GM21381 (cell line): ENCODE measurements around the gene PARG.
"Not testable (repeated sequence)": the region's sequence is repeated elsewhere in the genome, so short reads cannot be mapped to it uniquely, and the experiment has no call there.

Experiments
- ATAC-seq: cut with Tn5 transposase; IDR thresholded peaks from one replicate; pipeline ENCODE4 v1.9.1; 2021; ENCODE audit warnings: mild to moderate bottlenecking, moderate library complexity; ENCODE audit not compliant: unreplicated experiment

Gene PARG

DNA sequence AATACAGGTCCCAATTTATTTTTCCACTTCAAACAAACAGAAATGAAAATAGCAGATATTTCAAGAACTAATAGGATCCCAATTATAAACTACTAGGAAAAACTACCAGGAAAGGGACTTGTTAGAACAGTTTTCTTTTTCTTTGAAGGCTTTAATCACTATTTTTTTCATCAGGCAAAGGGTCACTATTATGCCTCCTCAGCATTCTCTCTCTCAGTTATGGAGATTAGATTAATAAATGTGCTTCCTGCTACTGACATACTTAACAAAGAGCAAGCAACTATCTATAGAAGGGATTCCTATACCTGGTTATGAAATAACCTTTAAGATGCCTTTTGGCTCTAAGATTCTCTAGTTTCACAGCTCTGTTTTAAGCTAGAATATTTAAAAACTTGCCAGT lies 108.7 kb downstream of the PARG start:
- ATAC-seq, result no peak

DNA sequence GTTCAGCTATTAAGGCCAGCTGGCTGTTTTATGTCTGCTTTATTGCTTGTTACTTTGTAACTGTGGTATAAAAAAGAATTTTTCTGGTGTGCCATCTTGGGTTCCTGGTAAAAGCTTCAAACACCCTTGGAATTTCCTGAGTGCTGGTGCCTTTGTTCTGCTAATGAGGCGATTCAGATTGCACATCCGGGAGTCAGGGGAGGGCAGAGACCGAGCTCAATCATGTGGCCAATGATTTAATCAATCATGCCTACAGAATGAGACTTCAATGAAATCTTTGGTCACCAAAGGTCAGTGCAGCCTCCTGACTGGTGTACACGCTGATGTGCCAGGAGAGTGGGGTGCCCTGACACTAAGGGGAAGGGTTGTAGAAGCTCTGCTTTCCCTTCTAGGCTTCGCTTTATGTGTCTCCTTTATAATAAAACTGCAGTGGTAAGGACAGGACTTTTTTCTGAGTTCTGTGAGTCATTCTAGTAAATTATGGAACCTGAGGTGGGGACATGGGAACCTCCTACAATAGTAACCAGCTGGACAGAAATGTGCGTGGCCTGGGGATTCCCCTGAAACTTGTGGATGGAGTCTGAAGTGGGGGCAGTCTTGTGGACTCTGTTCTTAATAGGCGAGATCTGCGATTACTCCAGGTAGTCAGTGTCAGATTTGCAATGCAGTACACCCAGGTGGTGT lies 110.3 kb downstream of the PARG start:
- no peak for ATAC-seq

DNA sequence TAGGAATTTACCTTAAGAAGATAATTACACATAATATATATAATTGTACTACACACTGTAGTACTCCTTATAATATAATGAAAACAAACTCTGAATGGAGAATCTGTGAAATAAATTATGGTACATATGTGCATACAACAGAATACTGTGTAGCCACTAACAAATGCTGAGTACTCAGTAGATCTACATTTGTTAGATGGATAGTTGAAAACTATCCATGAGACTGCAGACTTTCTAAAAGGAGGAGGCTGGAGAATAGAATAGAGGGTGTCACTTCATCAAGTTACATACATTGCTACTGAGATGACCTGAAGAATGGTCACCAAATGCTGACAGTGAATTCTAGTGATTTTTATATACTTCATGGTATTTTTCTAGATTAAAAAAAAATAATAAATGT lies 111.0 kb downstream of the PARG start:
- ATAC-seq, result no peak

DNA sequence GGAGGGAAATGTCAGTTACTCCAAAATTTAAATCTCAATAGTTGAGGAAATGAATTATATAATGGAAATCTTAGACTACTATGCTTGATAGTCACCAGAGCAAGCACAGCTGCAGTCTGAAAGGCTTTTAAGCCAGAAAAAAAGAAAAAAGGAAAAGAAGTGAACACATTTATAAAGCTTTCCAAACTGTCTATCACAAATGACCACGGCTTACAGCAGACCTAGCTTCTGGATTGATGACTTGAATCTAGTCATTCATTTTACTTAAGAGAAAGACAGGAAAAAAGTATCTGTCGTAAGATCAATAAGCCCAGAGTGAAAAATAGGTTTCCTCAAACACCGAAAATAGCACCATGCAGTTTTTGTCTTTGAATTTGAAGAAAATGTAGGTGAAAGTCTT lies 111.8 kb downstream of the PARG start:
- no peak for ATAC-seq

DNA sequence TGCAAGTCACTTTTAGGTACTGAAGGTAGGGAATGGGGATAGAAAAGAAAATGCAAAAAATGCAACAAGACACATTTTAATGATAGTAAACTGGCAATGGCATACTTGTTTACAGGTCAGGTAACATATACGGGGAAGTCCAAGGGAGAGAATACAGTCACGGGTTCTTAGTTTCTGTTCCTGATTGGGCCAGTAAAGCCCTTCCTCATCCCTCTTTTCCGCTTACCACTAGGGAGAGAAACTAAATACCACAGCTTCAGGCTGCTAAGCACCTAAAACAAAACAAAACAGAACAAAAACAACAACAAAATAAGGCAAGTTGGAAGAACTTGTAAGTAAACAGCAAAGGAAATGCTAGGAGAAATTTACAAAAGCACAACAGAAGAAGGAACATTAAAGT lies 114.5 kb downstream of the PARG start:
- ATAC-seq, result no peak

DNA sequence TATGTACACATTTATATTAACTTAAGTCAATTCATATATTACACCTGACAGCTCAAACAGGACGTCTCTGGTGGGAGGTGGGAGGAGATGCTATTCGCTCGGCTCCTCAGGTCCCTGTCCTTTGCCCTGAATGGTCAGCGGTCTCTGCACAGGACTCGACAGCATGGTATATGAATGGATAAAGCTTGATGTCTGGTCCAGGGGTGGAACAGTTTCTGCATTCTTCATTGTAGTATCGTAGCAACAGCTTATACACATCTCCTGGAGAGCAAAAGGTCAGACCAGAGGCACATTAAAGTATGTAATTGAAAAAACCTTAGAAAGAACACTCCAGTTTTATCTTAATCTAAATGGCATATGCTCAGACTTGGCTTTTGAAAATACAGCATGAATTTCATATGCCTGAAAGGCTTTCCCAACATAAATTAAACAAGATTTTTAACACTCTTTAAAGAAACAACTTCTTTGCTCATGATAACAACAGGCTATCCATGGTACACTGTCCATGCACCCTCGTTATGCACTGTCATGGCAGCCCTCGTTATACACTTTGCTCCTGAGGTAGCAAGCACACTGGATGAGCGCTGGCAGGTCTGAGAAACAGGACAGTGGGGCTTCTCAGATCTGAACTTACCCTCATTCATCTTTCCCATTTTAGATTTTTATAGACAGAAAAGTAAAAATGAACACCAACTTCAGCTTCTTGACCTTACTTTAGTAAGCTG lies 122.4 kb downstream of the PARG start:
- no peak for ATAC-seq

DNA sequence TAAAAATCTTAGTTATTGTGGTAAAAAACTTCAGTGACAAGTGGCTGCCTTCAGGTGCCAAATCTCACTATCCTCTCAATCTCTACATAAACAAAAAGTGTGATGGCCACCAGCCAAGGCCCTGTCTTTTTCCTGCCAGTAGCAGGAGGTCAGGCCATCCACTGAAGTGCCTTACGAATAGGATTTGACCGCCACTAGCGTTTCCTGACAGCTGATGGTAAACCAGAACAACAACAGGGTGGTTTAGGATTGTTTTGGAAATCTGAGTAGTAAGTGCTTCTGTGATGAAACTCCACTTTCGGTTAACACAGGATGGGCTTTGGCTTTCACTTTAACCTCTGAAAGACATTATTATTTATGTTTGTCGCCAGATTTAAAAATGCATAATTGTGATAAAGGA lies 124.0 kb downstream of the PARG start:
- ATAC-seq, result no peak

DNA sequence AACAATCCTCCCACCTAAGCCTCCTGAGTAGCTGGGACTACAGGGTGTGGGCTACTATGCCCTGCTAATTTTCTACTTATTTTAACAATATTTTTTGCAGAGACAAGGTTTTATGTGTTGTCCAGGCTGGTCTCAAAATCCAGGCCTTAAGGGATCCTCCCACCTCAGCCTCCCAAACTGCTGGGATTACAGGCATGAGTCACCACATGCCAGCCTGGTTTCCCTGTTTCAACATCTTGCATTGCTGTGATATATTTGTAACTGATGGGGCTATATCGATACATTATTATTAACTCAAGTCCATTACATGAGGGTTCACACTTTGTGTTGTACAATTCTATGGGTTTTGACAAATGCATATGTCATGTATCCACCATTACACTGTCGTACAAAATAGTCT lies 137.8 kb downstream of the PARG start:
- no peak for ATAC-seq

DNA sequence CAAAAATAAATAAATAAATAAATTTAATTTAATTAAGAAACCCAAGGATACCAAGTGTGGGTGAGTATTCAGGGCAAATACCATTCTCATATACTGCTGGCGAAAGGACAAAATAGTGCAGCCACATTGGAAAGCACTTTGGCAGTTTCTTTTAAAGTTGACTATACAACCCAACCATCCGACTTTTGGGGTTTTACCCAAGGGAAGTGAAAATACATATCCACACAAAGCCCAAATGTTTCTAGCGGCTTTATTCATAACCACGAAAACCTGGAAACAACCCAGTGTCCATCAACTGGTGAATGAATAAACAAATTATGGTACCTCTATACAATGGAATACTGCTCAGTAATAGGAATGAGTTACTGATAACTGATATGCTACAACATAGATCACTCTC lies 143.6 kb downstream of the PARG start:
- no peak for ATAC-seq

DNA sequence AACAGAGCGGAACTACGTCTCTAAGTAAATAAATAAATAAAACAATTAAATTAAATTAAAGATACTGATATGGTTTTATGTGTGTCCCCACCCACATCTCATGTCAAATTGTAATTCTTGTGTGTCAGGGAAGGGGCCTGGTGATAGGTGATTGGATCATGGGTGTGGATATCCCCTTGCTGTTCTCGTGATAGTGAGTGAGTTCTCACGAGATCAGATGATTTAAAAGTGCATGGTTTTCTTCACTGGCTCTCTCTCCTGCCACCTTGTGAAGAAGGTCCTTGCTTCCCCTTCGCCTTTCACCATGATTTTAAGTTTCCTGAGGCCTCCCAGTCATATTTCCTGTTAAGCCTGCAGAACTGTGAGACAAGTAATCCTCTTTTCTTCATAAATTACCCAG lies 150.7 kb downstream of the PARG start:
- ATAC-seq, result no peak

DNA sequence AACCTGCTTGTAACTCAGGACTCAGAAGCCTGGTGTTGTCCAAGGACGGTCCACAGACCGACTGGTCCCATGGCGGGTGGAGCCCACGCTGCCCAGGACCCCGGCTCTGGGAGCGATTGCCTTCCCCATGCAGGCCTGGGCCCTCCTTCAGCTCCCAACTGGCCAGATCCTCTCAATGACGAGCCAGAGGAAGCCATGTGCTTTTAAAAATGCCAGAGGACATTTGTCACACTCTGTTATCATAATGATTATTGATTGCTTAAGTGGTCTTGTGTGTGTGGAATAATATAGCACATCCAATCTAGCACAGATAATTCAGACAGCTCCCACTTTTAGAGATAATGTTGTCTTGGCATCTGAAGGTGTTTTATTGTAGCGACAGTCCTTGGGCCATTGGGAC lies 157.1 kb downstream of the PARG start:
- ATAC-seq, result no peak

DNA sequence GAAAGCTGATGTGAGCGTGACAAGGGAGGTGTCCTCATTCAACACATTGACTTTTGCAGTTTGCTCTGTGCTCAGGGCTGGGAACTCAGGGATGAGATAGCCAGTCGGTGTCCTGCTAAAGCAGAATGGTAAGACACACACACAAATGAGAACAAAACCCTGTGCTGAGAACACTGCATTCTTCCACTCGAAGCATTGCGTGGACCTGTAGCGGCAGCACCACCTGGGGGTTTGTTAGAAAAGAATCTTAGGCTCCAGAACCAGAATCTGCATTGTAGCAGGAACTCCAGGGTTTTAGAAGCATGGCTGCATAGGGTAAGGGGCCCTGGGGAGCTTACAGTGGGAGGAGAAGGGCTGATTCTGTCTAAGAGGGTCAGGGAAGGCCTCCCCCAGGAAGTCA lies 158.2 kb downstream of the PARG start:
- no peak for ATAC-seq

DNA sequence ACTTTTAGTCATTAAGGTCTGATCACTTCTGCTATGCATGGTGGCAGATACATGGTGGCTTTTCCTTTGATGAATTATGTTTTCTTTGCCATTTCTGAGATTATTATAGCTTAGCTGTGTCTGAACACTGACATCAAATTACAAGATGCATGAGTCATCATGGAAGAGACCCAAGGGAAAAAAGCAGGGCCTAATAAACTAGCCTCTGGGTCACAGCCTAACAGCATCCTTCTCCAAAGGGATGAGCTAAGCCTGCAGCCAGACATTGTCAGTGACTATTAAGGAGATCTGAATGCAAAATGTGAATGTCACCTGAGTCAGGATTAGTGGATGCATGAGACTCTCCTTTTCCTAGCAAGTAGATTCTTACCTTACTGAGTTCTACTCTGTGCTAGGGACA lies 160.6 kb downstream of the PARG start:
- ATAC-seq, result no peak

DNA sequence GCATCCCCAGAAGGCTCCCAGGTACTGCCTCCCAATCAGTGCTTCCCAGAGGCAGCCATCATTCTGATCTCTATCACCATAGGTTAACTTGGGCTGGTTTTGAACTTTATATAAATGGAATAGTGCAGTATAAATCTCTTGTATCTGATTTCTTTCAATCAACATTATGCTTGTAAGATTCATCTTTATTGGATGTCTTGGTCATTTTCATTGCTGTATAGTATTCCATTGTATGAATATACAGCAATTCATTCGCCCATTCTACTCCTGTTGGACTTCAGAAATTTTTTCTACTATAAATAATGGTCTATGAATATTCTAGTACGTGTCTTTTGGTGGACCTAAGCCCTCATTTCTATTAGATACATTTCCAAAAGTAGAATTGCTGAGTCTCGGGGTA lies 163.6 kb downstream of the PARG start:
- no peak for ATAC-seq

DNA sequence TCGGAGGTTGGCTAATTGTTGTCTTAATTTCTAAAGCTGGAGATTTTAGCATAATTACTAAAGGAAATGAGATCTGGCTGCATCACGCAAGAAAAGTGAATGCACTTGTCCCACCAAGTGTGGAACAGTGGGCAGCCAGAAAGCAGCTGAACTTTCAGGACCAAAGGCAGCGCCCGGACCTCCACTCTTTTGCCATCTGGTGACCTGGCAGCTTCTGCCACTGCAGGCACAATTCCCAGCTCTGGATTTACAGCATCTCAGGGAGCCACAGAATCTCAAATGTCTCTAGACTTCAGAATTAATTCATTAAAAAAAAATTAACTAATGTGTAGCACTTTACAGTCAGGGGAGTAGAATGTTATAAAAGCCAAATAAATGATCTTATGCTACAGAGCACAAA lies 165.0 kb downstream of the PARG start:
- ATAC-seq, result no peak

DNA sequence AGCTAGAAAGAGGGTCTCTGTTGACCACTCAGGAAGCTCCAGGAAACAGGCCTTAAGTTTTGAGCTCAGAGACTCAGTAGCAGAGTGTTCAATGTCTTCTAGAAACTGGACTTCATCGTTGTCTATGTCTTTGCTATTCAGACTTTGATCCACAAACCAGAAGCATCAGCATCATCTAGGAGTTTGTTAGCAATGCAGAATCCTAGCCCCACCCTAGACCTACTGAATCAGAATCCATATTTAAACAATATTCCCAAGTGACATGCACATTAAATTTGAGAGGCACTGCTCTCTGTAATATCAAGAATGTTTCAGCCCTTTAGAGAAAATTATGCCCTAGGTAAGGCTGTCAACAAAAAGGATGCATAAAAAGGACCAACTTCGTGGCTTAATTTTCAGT lies 166.8 kb downstream of the PARG start:
- no peak for ATAC-seq

DNA sequence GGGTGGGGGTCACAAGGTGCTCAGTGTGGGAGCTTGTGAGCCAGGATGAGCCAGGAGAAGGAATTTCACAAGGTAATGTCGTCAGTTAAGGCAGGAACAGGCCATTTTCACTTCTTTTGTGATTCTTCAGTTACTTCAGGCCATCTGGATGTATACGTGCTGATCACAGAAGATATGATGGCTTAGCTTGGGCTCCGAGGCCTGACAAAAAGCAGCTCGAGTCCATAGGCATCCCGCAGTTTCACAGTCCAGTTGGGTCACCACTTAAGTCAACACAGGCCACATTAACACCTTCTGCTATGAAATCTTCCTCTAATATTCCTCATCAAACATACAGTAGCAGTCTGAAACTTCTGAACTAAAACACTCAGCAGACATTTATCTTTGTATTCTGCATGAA lies 168.9 kb downstream of the PARG start:
- ATAC-seq, result not testable (repeated sequence)

DNA sequence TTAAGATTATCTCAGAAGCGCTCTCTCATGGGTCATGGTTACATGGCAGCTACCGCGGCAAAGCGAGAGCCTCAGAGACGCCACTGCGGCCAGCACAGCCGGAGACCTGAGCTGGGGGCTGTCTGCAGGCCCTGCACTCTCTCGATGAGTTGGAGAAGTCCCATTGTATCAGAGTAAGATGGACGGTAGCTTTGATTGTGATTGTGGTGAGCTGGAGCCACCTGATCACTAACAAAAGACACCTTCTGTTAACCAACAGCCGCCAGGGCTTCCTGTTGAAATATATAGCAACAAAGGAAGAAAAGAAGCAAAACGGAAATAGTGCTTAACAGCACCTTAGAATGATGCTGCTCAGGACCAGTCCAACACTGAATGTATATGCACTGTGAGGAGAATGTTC lies 170.8 kb downstream of the PARG start:
- ATAC-seq, result not testable (repeated sequence)

DNA sequence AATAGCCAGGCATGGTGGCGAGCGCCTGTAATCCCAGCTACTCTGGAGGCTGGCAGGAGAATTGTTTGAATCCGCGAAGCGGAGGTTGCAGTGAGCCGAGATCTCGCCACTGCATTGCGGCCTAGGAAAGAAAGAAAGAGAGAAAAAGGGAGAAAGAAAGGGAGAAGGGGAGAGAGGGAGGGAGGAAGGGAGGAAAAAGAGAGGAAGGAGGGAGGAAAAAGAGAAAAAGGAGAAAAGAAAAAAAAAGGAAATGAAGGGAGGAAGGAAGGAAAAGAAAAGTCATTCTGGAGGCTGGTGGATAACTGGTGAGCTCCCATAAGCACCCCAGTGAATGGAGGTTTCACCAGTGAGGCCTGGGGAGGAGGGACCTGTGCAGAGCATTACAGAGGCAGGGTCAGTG lies 172.1 kb downstream of the PARG start:
- no peak for ATAC-seq

DNA sequence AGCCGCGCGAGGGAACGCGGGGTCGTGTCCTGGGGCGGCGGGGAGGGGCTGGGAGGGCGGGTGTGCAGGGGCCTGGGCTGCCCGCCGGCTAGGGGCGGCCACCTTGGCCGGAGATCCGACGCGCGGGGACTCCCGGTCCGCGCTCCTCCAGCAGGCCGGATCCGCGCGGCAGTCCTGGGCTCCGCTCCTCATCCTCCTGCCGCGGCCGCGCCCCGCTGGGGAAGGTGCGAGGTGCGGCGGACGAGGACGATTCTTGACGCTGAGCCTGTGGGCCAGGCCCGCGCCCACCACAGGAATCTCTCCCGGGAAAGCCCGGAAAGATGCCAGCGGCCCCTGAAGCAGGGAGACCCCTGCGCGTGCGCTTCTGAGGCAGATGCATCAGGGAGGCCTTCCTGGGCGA lies 173.1 kb downstream of the PARG start:
- ATAC-seq, result no peak

DNA sequence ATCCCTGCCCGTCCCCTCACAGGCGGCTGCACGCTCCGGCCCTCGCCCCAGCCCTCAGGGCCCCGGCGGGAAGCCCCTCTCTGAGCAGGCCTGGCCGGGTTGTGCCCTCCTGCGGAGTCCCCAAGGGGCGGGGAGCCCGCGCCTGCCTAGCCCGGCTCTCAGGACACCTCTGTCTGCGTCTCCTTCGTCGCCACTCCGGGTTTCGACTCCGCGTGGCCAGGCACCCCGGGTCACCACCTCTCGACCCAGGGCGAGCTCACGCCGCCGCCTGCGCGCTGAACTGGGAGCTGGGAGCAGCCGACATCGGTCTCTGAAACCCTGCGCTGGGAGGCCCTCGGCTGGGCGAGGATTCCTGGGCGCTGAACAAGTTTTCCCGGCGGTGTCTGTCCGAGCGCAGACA lies 173.5 kb downstream of the PARG start:
- no peak for ATAC-seq
